GM23338 (cell line): ENCODE results near the gene TTYH3.

ENCODE experiments used
- CTCF ChIP-seq, 2 experiments: fragments of 200-600 bp in 1 of 2; sonication (generic) in 1 of 2; conservative IDR thresholded peaks; 2 replicates each; pipeline versions ENCODE4 v1.5.1 to v1.6.1; 2016 to 2017; ENCODE audit warnings: antibody characterized with exemption in 2 of 2, low read depth in 2 of 2, mild to moderate bottlenecking in 2 of 2, moderate library complexity in 1 of 2
- EZH2 ChIP-seq: fragments of 200-600 bp; sonication (generic); IDR thresholded peaks from one replicate; pipeline ENCODE4 v1.8.0; 2017; ENCODE audit warnings: antibody characterized with exemption, mild to moderate bottlenecking, low read depth; ENCODE audit not compliant: unreplicated experiment
- EZH2phosphoT487 ChIP-seq: fragments of 200-600 bp; sonication (generic); IDR thresholded peaks from one replicate; pipeline ENCODE4 v1.8.1; 2018; ENCODE audit warnings: antibody characterized with exemption; ENCODE audit not compliant: unreplicated experiment
- POLR2AphosphoS5 ChIP-seq: IDR thresholded peaks from 2 replicates; pipeline ENCODE4 v1.6.1; 2016; ENCODE audit warnings: antibody characterized with exemption, low read depth

- peak; percentile 85 to 97 for TF ChIP-seq CTCF (conservative IDR thresholded peaks at IDR 0.05; ENCODE audit: low read depth in 2 of 2)
- TF ChIP-seq POLR2AphosphoS5: no peak
- no peak for TF ChIP-seq EZH2phosphoT487
- no peak for TF ChIP-seq EZH2
These were observed 77.9 kb downstream of the TTYH3 start for GRCh38 chr7:2709553-2710285.
